Subcutaneous adipose tissue (tissue), 4 donors: ENCODE results near the gene KCNJ6. TPM values are rescaled to one million over a fixed set of nuclear protein-coding genes. Genes with fewer than 3 reads are reported as not detected.

ENCODE experiments used
- total RNA-seq, 4 donors: library from RNA; depleted of rRNA; stranded (reverse); fragments of >200 nt; gene quantifications; one replicate each; pipeline ENCODE4 v1.1.0, GENCODE V29; 2016
- TF ChIP-seq, protein P1 (sequence below): fragments of 450-650 bp; IDR thresholded peaks from one replicate; pipeline ENCODE4 v1.5.1; 2016; ENCODE audit warnings: low read depth, mild to moderate bottlenecking, control low read depth, antibody characterized with exemption, moderate library complexity

The KCNJ6 gene
- total RNA-seq, 4 donors from 2014 or later, result not detected

DNA sequence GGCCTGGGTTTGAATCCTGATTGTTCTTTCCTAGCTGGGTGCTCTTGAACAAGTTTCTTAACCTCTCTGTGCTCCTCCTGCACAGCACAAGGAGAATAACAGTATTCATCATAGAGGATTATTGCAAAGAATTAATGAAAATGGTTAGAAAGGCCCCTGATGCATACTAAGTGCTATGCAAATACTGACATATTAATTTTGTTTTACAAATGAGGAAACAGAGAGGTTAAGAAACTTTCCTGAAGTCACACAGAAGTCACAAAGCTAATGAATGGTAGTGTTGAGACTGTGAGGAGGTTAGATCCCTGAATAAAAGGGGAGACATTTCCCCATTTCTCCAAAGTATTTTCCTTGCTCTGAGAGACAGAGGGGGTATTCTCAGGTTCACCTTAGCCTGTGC, 99.0 kb downstream of the KCNJ6 start:
- TF ChIP-seq, protein P1, sequence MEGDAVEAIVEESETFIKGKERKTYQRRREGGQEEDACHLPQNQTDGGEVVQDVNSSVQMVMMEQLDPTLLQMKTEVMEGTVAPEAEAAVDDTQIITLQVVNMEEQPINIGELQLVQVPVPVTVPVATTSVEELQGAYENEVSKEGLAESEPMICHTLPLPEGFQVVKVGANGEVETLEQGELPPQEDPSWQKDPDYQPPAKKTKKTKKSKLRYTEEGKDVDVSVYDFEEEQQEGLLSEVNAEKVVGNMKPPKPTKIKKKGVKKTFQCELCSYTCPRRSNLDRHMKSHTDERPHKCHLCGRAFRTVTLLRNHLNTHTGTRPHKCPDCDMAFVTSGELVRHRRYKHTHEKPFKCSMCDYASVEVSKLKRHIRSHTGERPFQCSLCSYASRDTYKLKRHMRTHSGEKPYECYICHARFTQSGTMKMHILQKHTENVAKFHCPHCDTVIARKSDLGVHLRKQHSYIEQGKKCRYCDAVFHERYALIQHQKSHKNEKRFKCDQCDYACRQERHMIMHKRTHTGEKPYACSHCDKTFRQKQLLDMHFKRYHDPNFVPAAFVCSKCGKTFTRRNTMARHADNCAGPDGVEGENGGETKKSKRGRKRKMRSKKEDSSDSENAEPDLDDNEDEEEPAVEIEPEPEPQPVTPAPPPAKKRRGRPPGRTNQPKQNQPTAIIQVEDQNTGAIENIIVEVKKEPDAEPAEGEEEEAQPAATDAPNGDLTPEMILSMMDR, result no peak

DNA sequence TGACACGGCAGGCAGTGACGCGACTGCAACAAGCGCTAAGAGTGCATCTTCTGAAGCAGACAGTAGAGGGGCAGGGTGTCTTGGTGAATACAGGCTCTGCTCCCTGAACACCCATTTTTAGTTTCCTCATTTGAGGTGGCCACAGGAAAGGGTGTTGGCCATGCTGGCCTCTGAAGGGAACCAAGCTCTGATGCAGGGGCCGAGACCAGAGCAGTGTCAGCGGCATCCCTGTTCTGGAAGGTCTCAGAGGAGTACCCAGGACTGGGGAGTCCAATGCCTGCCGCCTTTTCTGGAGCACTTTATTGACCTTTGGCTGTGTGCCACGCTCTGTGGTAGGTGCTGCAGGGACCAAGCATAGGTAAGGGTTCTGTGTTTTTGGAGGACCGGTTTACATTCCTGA, 100.4 kb downstream of the KCNJ6 start:
- TF ChIP-seq, protein P1, result no peak

- TF ChIP-seq, protein P1, result no peak
Measured at GRCh38 chr21:37811711-37812110, 104.5 kb downstream of the KCNJ6 start.

DNA sequence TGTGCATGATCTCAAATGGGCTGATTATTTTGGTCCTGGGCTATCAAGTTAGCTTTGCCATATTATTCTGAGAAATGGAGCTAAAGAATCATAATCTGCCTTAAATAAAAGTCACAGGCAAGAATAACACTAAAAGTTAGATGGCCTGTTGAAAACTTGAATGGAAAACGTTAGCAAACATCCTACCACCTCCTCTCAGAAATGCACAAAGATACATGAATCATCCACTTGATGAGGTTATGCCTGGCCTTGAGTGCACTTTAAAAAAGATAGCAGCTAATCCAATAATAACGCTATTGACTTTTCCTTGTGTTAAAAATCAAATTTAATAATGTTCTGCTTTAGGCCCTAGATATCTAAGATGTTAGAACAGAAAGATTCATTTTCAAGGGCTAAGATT, 108.0 kb downstream of the KCNJ6 start:
- TF ChIP-seq, protein P1, result no peak

DNA sequence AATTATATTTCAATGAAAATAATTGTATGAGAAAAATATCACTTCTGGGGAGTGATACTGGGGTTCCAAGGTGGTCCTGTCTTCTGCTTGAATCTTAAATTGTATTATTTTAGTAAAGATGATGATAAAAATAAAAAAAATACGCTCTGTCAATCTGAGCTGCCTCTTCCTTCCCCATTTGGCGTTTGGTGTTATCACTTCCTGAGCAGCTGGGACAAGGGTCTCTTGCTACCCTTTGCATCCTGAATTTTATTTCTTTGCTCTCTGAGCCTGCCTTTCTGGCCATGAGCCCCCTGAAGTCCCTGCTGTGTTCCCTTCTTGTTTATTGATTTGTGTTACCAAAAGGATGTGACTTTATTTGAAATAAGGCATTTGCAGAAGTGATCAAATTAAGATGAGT, 111.0 kb downstream of the KCNJ6 start:
- TF ChIP-seq, protein P1, result no peak

GRCh38 chr21:37804001-37804400, 112.3 kb downstream of the KCNJ6 start:
- TF ChIP-seq, protein P1, result no peak

DNA sequence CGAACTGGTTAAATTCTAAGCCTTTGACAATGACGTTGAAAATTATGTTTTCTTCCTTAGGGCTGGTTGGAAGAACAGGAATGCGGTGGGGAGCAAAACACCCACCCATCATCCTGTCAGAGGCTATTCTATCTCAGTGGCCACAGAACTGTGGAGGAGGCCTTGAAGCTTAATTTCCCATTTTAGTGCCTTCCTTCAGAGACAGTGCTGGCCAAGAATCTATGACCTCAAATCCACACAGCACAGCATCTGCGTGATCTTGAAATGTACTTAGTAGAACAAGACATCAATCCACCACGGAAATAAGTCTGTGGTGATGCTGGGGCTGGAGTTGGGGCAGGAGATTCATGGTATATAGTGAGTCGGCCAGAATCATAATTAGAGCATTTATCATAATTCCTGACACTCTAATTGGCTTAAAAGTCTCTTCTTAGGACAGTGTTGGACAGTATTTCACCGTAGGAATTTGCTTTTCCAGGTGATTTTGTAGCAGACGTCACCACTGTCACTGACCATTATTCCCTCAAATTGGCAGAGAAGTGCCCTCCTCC, 113.1 kb downstream of the KCNJ6 start:
- TF ChIP-seq, protein P1, result no peak
